SK-N-SH (cell line): ENCODE measurements around the gene KRT20. TPM values are rescaled to one million over a fixed set of nuclear protein-coding genes. Genes with fewer than 3 reads are reported as not detected.
A peak's percentile ranks its signal among the peaks of the same experiment; 100 is the strongest.

Experiments used
- CTCF ChIA-PET: fragments of 300-600, 350-600 bp; formaldehyde crosslinking; extraction: SDS; loops from one replicate; lab custom pipeline; 2021; lab: Yijun Ruan, JAX
- POLR2A ChIA-PET: fragments of 350-600 bp; sonication (Branson Sonifier 250); formaldehyde crosslinking; extraction: SDS; loops from one replicate; lab custom pipeline; 2020; ENCODE audit warnings: antibody characterized with exemption, inconsistent platforms; lab: Yijun Ruan, JAX
- DNase-seq: peaks from one replicate; pipeline ENCODE4 v3.0.0; 2012
- H2AFZ ChIP-seq: fragments of 200-600 bp; sonication (generic); 2 replicates; pipeline ENCODE4 v1.8.1; 2016; ENCODE audit warnings: antibody characterized with exemption, mild to moderate bottlenecking, low read depth
- H3F3A ChIP-seq: fragments of 200-600 bp; sonication (generic); replicated peaks from 2 replicates; pipeline ENCODE3; 2016; ENCODE audit warnings: antibody characterized with exemption, mild to moderate bottlenecking; ENCODE audit not compliant: insufficient read depth
- H3K27ac ChIP-seq, 2 experiments: fragments of 200-500 bp in 1 of 2; fragments of 200-600 bp in 1 of 2; sonication (Bioruptor generic) in 1 of 2; sonication (generic), shearing (Covaris generic) in 1 of 2; 2 replicates each; pipeline versions ENCODE4 v1.5.1 to v1.6.1; 2014 to 2016; ENCODE audit warnings: low read depth in 2 of 2, inconsistent platforms in 1 of 2, low read length in 1 of 2, mild to moderate bottlenecking in 1 of 2, mixed read lengths in 1 of 2
- H3K27me3 ChIP-seq: fragments of 200-600 bp; sonication (generic), shearing (Covaris generic); 2 replicates; pipeline ENCODE4 v1.6.1; 2016; ENCODE audit warnings: mixed run types; ENCODE audit not compliant: insufficient read depth
- H3K36me3 ChIP-seq, 2 experiments: fragments of 200-500 bp in 1 of 2; fragments of 200-600 bp in 1 of 2; sonication (Bioruptor generic) in 1 of 2; sonication (generic) in 1 of 2; replicated peaks in 1 of 2; 2 replicates each; pipeline versions ENCODE3 to v1.5.1; 2014 to 2016; ENCODE audit warnings: low read length in 1 of 2, mild to moderate bottlenecking in 1 of 2; ENCODE audit not compliant: insufficient read depth in 2 of 2, control insufficient read depth in 1 of 2
- H3K4me1 ChIP-seq, 2 experiments: fragments of 200-500 bp in 1 of 2; fragments of 200-600 bp in 1 of 2; sonication (Bioruptor generic) in 1 of 2; sonication (generic), shearing (Covaris generic) in 1 of 2; 2 replicates each; pipeline versions ENCODE4 v1.5.1 to v1.6.1; 2014 to 2016; ENCODE audit warnings: low read depth in 1 of 2, low read length in 1 of 2, mixed run types in 1 of 2; ENCODE audit not compliant: insufficient read depth in 2 of 2, control insufficient read depth in 1 of 2
- H3K4me2 ChIP-seq: fragments of 200-600 bp; sonication (generic), shearing (Covaris generic); 2 replicates; pipeline ENCODE4 v1.6.1; 2017; ENCODE audit warnings: mixed run types
- H3K4me3 ChIP-seq, 2 experiments: fragments of 200-500 bp in 1 of 2; fragments of 200-600 bp in 1 of 2; sonication (Bioruptor generic) in 1 of 2; sonication (generic), shearing (Covaris generic) in 1 of 2; 2 replicates each; pipeline versions ENCODE4 v1.5.1 to v1.8.1; 2014 to 2016; ENCODE audit warnings: low read depth in 2 of 2, inconsistent platforms in 1 of 2, low read length in 1 of 2, mild to moderate bottlenecking in 1 of 2, mixed read lengths in 1 of 2, moderate library complexity in 1 of 2
- H3K79me2 ChIP-seq: fragments of 200-600 bp; sonication (generic); 2 replicates; pipeline ENCODE4 v1.8.1; 2017; ENCODE audit warnings: mild to moderate bottlenecking; ENCODE audit not compliant: insufficient read depth
- H3K9ac ChIP-seq: fragments of 200-600 bp; sonication (generic); 2 replicates; pipeline ENCODE4 v1.6.1; 2017; ENCODE audit warnings: mixed run types
- H3K9me2 ChIP-seq: fragments of 200-600 bp; sonication (generic); 2 replicates; pipeline ENCODE4 v1.6.1; 2017; ENCODE audit warnings: mixed run types
- H3K9me3 ChIP-seq: fragments of 200-600 bp; sonication (generic); 2 replicates; pipeline ENCODE4 v1.6.1; 2017; ENCODE audit warnings: mixed run types, mild to moderate bottlenecking, moderate library complexity
- H4K20me1 ChIP-seq: fragments of 200-600 bp; sonication (generic); 2 replicates; pipeline ENCODE4 v1.6.1; 2017; ENCODE audit warnings: mild to moderate bottlenecking, mixed run types; ENCODE audit not compliant: insufficient read depth
- CTCF ChIP-seq: fragments of 200-600 bp; sonication (generic); IDR thresholded peaks from 2 replicates; pipeline ENCODE4 v1.6.1; 2017; ENCODE audit warnings: antibody characterized with exemption, mild to moderate bottlenecking, moderate library complexity
- FOXM1 ChIP-seq: IDR thresholded peaks from 2 replicates; pipeline ENCODE4 v1.4.0; 2012; ENCODE audit warnings: low read depth, mild to moderate bottlenecking
- GABPA ChIP-seq: IDR thresholded peaks from 2 replicates; pipeline ENCODE4 v1.4.0; 2012; ENCODE audit warnings: low read depth, mild to moderate bottlenecking
- GATA2 ChIP-seq: sonication (generic); formaldehyde crosslinking; IDR thresholded peaks from 2 replicates; pipeline ENCODE4 v1.5.0; 2020; ENCODE audit warnings: mild to moderate bottlenecking, missing genetic modification reagents
- REST ChIP-seq: IDR thresholded peaks from 2 replicates; pipeline ENCODE4 v1.6.1; 2012; ENCODE audit warnings: mild to moderate bottlenecking, low read depth, low read length, moderate library complexity
- WGBS: methylation state at CpG from one replicate; pipeline ENCODE4 v1.1.6; 2017; ENCODE audit warnings: low lambda C conversion rate; 5-methylcytosine and 5-hydroxymethylcytosine counted together
- polyA plus RNA-seq, 3 experiments: library from polyadenylated mRNA; depleted of rRNA; stranded (reverse); fragments of >200 nt; gene quantifications; 2 replicates each; pipeline ENCODE4 v1.2.3, GENCODE V29; 2012
- TF ChIP-seq, protein P1 (sequence below): fragments of 150-350 bp; IDR thresholded peaks from 2 replicates; pipeline ENCODE4 v1.6.1; 2017; ENCODE audit warnings: antibody characterized with exemption, low read length, low read depth, borderline replicate concordance
- TF ChIP-seq, protein P2 (sequence below): IDR thresholded peaks from 2 replicates; pipeline ENCODE4 v1.4.0; 2012; ENCODE audit warnings: low read depth

The KRT20 gene
- polyA plus RNA-seq, 1 of the 3 experiments (the other 2 are of a cell fraction) = not detected

- no peak for DNase-seq
- Histone ChIP-seq H3K27me3 (peaks cover 16% of the 10 kb centered on the region; the same call in 1 of the 2 replicates), H3K9me2 (no peaks in the 10 kb centered on the region), H3K79me2 (no peaks in the 10 kb centered on the region), H3K4me3 (no peak overlapping the region), H3K9me3 (no peaks in the 10 kb centered on the region), H3K4me2 (no peak overlapping the region), H3K36me3 (no peaks in the 10 kb centered on the region), H3K27ac (no peak overlapping the region), H3K9ac (no peak overlapping the region), H2AFZ (no peak overlapping the region), H4K20me1 (no peaks in the 10 kb centered on the region), H3K4me1 (no peaks in the 10 kb centered on the region), H3F3A (no peaks in the 10 kb centered on the region)
- TF ChIP-seq FOXM1 (no peak), GABPA (no peak), REST (no peak), GATA2 (CRISPR knock-in tag) (no peak)
- TF ChIP-seq, protein P1, sequence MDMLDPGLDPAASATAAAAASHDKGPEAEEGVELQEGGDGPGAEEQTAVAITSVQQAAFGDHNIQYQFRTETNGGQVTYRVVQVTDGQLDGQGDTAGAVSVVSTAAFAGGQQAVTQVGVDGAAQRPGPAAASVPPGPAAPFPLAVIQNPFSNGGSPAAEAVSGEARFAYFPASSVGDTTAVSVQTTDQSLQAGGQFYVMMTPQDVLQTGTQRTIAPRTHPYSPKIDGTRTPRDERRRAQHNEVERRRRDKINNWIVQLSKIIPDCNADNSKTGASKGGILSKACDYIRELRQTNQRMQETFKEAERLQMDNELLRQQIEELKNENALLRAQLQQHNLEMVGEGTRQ = no peak
- POLR2A ChIA-PET = no interaction called here
- 47% methylated on average over 14 of the region's 14 CpGs for WGBS
- CTCF ChIA-PET = no interaction called here
Observed at GRCh38 chr17:40864661-40865390, 20.2 kb downstream of the KRT20 start.

DNA sequence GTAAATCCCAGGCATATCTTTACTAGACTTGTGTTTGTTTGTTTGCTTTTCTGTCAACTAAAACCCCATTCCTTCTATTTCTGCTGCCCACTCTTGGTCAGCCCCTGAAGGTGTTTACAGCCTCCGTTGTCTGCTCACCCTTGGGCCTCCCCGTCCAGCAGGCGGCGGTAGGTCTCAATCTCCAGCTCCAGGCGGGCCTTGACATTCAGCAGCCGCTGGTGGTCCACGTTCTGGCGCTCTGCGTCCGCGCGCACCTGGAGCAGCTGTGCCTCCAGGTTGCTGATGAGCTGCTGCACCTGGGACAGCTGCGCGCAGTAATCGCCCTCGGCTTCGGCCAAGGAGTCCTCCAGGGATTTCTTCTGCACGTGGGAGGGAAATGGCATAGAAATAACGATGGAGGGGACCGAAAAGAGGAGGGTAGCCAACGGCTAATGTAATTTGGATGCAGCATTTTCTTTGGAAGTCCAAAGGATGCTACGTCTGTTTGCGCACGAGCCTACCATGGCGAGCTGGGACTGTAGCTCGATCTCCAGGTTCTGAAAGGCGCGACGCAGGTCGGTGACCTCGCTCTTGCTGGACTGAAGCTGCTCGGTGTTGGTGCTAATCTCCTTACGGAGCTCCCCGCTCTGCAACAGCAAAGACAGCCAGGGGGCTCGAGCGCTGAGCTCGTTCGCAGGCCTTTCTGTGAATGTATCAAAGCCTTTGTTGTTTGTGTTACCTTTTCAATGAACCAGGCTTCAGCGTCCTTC is 21.9 kb downstream of the KRT20 start:
- Histone ChIP-seq H4K20me1 (no peaks in the 10 kb centered on the region), H2AFZ (no peak overlapping the region), H3K4me3 (no peak overlapping the region), H3K9me2 (no peaks in the 10 kb centered on the region), H3K36me3 (no peaks in the 10 kb centered on the region), H3K9me3 (no peaks in the 10 kb centered on the region), H3K27me3 (peaks cover 16% of the 10 kb centered on the region; the same call in 1 of the 2 replicates), H3K4me1 (no peaks in the 10 kb centered on the region), H3K27ac (no peak overlapping the region), H3F3A (no peaks in the 10 kb centered on the region), H3K9ac (no peak overlapping the region), H3K79me2 (no peaks in the 10 kb centered on the region), H3K4me2 (no peak overlapping the region)
- ChIA-PET CTCF (interaction anchor here (0.8 to 1.5 kb wide), 5 partner anchors 22 to 802 kb away, joined by 3 to 4 read pairs (median 3); partner anchors contain the start of gene KRT20), POLR2A (no interaction called here)
- 61% methylated on average over 28 of the region's 39 CpGs for WGBS
- TF ChIP-seq, protein P2, sequence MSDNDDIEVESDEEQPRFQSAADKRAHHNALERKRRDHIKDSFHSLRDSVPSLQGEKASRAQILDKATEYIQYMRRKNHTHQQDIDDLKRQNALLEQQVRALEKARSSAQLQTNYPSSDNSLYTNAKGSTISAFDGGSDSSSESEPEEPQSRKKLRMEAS = no peak
- TF ChIP-seq CTCF = peak; percentile 22; the same call in 1 of the 2 replicates
- no peak for TF ChIP-seq FOXM1
- no peak for DNase-seq
